ENCODE measurements around the gene UMPS.

DNA sequence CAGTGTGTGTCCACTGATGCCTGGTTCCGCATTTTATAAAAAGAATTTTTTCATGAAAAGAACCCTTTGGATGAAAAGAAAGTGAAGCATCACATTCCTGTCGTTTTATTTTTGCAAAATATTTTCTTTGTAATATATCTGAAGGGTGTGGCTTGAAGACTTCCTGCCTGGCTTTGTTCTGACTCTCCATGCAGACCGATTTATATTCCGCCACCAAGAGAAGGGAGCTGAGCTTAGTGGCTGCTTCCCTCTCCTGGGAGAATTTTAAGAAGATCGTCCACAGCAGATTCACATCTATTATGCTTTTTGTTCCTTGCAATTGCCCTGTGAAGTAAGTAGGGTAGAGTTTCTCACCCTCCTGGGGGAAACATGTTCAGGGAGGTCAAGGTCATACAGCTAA lies 45.2 kb upstream of the UMPS start:
- no peak for TF ChIP-seq POLR2A (IDR thresholded peaks at IDR 0.05)
- TF ChIP-seq, protein P1, sequence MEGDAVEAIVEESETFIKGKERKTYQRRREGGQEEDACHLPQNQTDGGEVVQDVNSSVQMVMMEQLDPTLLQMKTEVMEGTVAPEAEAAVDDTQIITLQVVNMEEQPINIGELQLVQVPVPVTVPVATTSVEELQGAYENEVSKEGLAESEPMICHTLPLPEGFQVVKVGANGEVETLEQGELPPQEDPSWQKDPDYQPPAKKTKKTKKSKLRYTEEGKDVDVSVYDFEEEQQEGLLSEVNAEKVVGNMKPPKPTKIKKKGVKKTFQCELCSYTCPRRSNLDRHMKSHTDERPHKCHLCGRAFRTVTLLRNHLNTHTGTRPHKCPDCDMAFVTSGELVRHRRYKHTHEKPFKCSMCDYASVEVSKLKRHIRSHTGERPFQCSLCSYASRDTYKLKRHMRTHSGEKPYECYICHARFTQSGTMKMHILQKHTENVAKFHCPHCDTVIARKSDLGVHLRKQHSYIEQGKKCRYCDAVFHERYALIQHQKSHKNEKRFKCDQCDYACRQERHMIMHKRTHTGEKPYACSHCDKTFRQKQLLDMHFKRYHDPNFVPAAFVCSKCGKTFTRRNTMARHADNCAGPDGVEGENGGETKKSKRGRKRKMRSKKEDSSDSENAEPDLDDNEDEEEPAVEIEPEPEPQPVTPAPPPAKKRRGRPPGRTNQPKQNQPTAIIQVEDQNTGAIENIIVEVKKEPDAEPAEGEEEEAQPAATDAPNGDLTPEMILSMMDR (IDR thresholded peaks at IDR 0.05) = no peak
